ENCODE results near the gene BRME1. TPM values are rescaled to one million over a fixed set of nuclear protein-coding genes. Genes with fewer than 3 reads are reported as not detected.

BRME1 gene
- total RNA-seq, 1 donor from 2014 or later: 0.68 TPM

GRCh38 chr19:13902993-13903555 lies 2.8 kb downstream of the BRME1 start:
- Histone ChIP-seq H3K4me3 (ENCODE audit: insufficient read depth, low read depth, low read length) (no peak overlapping the region), H3K4me1 (ENCODE audit: insufficient read depth, low read length) (peaks cover 6% of the 10 kb centered on the region), H2AFZ (ENCODE audit: low read depth, low read length) (no peak overlapping the region), H3K27me3 (ENCODE audit: insufficient read depth, low read length) (no peaks in the 10 kb centered on the region), H3K27ac (ENCODE audit: low read depth, low read length) (no peak overlapping the region), H3K9ac (ENCODE audit: low read length) (no peak overlapping the region), H3K79me2 (ENCODE audit: insufficient read depth, low read length) (no peaks in the 10 kb centered on the region), H3K4me2 (ENCODE audit: low read length) (no peak overlapping the region), H3K9me3 (ENCODE audit: insufficient read depth, low read depth, low read length) (no peaks in the 10 kb centered on the region), H4K20me1 (ENCODE audit: insufficient read depth, low read length) (no peaks in the 10 kb centered on the region), H3K36me3 (ENCODE audit: insufficient read depth, low read length) (no peaks in the 10 kb centered on the region)
- DNase-seq (ENCODE audit: low read depth) (no peak), FAIRE-seq (no peak)
- Mint-ChIP-seq H3K9me3 (ENCODE audit: unreplicated experiment) (no peaks in the 10 kb centered on the region), H3K27me3 (ENCODE audit: low read depth, unreplicated experiment) (peaks cover 9% of the 10 kb centered on the region), H3K36me3 (ENCODE audit: low read depth, unreplicated experiment) (no peaks in the 10 kb centered on the region), H3K4me1 (ENCODE audit: low read depth, unreplicated experiment) (no peaks in the 10 kb centered on the region), H3K4me3 (ENCODE audit: unreplicated experiment) (no peak overlapping the region), H3K27ac (ENCODE audit: unreplicated experiment) (no peak overlapping the region)
- TF ChIP-seq EZH2 (IDR thresholded peaks at IDR 0.05; ENCODE audit: insufficient read depth, low read length): no peak
- peak; percentile 38 for TF ChIP-seq CTCF (IDR thresholded peaks at IDR 0.05; ENCODE audit: insufficient read depth, low read depth, low read length)

GRCh38 chr19:13899912-13900584 lies 5.9 kb downstream of the BRME1 start:
- Mint-ChIP-seq H3K4me1 (ENCODE audit: low read depth, unreplicated experiment) (no peaks in the 10 kb centered on the region), H3K9me3 (ENCODE audit: unreplicated experiment) (no peaks in the 10 kb centered on the region), H3K27me3 (ENCODE audit: low read depth, unreplicated experiment) (peaks cover 9% of the 10 kb centered on the region), H3K36me3 (ENCODE audit: low read depth, unreplicated experiment) (no peaks in the 10 kb centered on the region), H3K27ac (ENCODE audit: unreplicated experiment) (no peak overlapping the region), H3K4me3 (ENCODE audit: unreplicated experiment) (no peak overlapping the region)
- H3K4me3 ChIP-seq (ENCODE audit: insufficient read depth, low read depth, low read length): no peak overlapping the region
- H2AFZ ChIP-seq (ENCODE audit: low read depth, low read length): no peak overlapping the region
- no peaks in the 10 kb centered on the region for H4K20me1 ChIP-seq (ENCODE audit: insufficient read depth, low read length)
- H3K4me2 ChIP-seq (ENCODE audit: low read length): no peak overlapping the region
- TF ChIP-seq CTCF (IDR thresholded peaks at IDR 0.05; ENCODE audit: insufficient read depth, low read depth, low read length) (no peak), EZH2 (IDR thresholded peaks at IDR 0.05; ENCODE audit: insufficient read depth, low read length) (no peak)
- H3K27me3 ChIP-seq (ENCODE audit: insufficient read depth, low read length): no peaks in the 10 kb centered on the region
- FAIRE-seq: no peak
- H3K27ac ChIP-seq (ENCODE audit: low read depth, low read length): no peak overlapping the region
- no peak for DNase-seq (ENCODE audit: low read depth)
- no peaks in the 10 kb centered on the region for H3K36me3 ChIP-seq (ENCODE audit: insufficient read depth, low read length)
- H3K9ac ChIP-seq (ENCODE audit: low read length): no peak overlapping the region
- H3K79me2 ChIP-seq (ENCODE audit: insufficient read depth, low read length): no peaks in the 10 kb centered on the region
- H3K9me3 ChIP-seq (ENCODE audit: insufficient read depth, low read depth, low read length): no peaks in the 10 kb centered on the region
- H3K4me1 ChIP-seq (ENCODE audit: insufficient read depth, low read length): no peaks in the 10 kb centered on the region

- Histone ChIP-seq H3K27ac (ENCODE audit: low read depth, low read length) (no peak overlapping the region), H3K9me3 (ENCODE audit: insufficient read depth, low read depth, low read length) (no peaks in the 10 kb centered on the region), H3K4me3 (ENCODE audit: insufficient read depth, low read depth, low read length) (no peak overlapping the region), H2AFZ (ENCODE audit: low read depth, low read length) (no peak overlapping the region), H3K9ac (ENCODE audit: low read length) (no peak overlapping the region), H3K79me2 (ENCODE audit: insufficient read depth, low read length) (no peaks in the 10 kb centered on the region), H3K4me1 (ENCODE audit: insufficient read depth, low read length) (no peaks in the 10 kb centered on the region), H3K36me3 (ENCODE audit: insufficient read depth, low read length) (no peaks in the 10 kb centered on the region), H4K20me1 (ENCODE audit: insufficient read depth, low read length) (no peaks in the 10 kb centered on the region), H3K4me2 (ENCODE audit: low read length) (no peak overlapping the region), H3K27me3 (ENCODE audit: insufficient read depth, low read length) (no peaks in the 10 kb centered on the region)
- Mint-ChIP-seq H3K36me3 (ENCODE audit: low read depth, unreplicated experiment) (no peaks in the 10 kb centered on the region), H3K4me1 (ENCODE audit: low read depth, unreplicated experiment) (no peaks in the 10 kb centered on the region), H3K9me3 (ENCODE audit: unreplicated experiment) (no peaks in the 10 kb centered on the region), H3K27ac (ENCODE audit: unreplicated experiment) (no peak overlapping the region), H3K4me3 (ENCODE audit: unreplicated experiment) (no peak overlapping the region), H3K27me3 (ENCODE audit: low read depth, unreplicated experiment) (peaks cover 5% of the 10 kb centered on the region)
- no peak for TF ChIP-seq EZH2 (IDR thresholded peaks at IDR 0.05; ENCODE audit: insufficient read depth, low read length)
- no peak for DNase-seq (ENCODE audit: low read depth)
- FAIRE-seq: no peak
These were observed 6.5 kb downstream of the BRME1 start for GRCh38 chr19:13899393-13899792.
